ENCODE results near the gene OLA1. TPM values are rescaled to one million over a fixed set of nuclear protein-coding genes. Genes with fewer than 3 reads are reported as not detected.

Gene OLA1
- total RNA-seq, 1 donor from 2014 or later: 36.1 TPM

- DNase-seq (ENCODE audit: extremely low spot score in 2 of 2): no peak
- no peaks in the 10 kb centered on the region for H3K27me3 ChIP-seq
- TF ChIP-seq POLR2A (IDR thresholded peaks at IDR 0.05): no peak
- no peak for TF ChIP-seq CTCF (IDR thresholded peaks at IDR 0.05)
- no peak for TF ChIP-seq POLR2AphosphoS5 (IDR thresholded peaks at IDR 0.05; ENCODE audit: insufficient read depth in 1 of 2, low read depth in 1 of 2)
- intact Hi-C loops (cut with DNase I): no loop called here
- H3K4me3 ChIP-seq: no peak overlapping the region
- no peak overlapping the region for H3K27ac ChIP-seq
- H3K36me3 ChIP-seq: no peaks in the 10 kb centered on the region
- no peaks in the 10 kb centered on the region for H3K9me3 ChIP-seq
- peaks cover 23% of the 10 kb centered on the region for H3K4me1 ChIP-seq
Observed at GRCh38 chr2:174062934-174063333, 185.4 kb downstream of the OLA1 start.

- intact Hi-C loops (cut with DNase I): no loop called here
- DNase-seq (ENCODE audit: extremely low spot score in 2 of 2): no peak
- peaks cover 23% of the 10 kb centered on the region for H3K4me1 ChIP-seq
- H3K36me3 ChIP-seq: no peaks in the 10 kb centered on the region
- H3K9me3 ChIP-seq: no peaks in the 10 kb centered on the region
- no peaks in the 10 kb centered on the region for H3K27me3 ChIP-seq
- TF ChIP-seq CTCF (IDR thresholded peaks at IDR 0.05) (no peak), POLR2A (IDR thresholded peaks at IDR 0.05) (no peak), POLR2AphosphoS5 (IDR thresholded peaks at IDR 0.05; ENCODE audit: insufficient read depth in 1 of 2, low read depth in 1 of 2) (no peak)
- peak overlapping the region; percentile 73 for H3K27ac ChIP-seq
- H3K4me3 ChIP-seq: no peak overlapping the region
Observed at GRCh38 chr2:174059884-174060244, 188.5 kb downstream of the OLA1 start.

GRCh38 chr2:174059178-174059883, 189.0 kb downstream of the OLA1 start:
- Histone ChIP-seq H3K27ac (peak overlapping the region; percentile 73), H3K9me3 (no peaks in the 10 kb centered on the region), H3K27me3 (no peaks in the 10 kb centered on the region), H3K36me3 (no peaks in the 10 kb centered on the region), H3K4me3 (no peak overlapping the region), H3K4me1 (peaks cover 27% of the 10 kb centered on the region)
- intact Hi-C loops (cut with DNase I): no loop called here
- DNase-seq (ENCODE audit: extremely low spot score in 2 of 2): no peak
- peak in 1 of 2 donors; percentile 58 for TF ChIP-seq POLR2AphosphoS5 (IDR thresholded peaks at IDR 0.05; ENCODE audit: insufficient read depth in 1 of 2, low read depth in 1 of 2)
- TF ChIP-seq POLR2A (IDR thresholded peaks at IDR 0.05): no peak

- H3K9me3 ChIP-seq: no peaks in the 10 kb centered on the region
- intact Hi-C loops (cut with DNase I): no loop called here
- no peak overlapping the region for H3K4me3 ChIP-seq
- no peaks in the 10 kb centered on the region for H3K36me3 ChIP-seq
- H3K4me1 ChIP-seq: peaks cover 36% of the 10 kb centered on the region
- no peak for DNase-seq (ENCODE audit: extremely low spot score in 2 of 2)
- no peaks in the 10 kb centered on the region for H3K27me3 ChIP-seq
- no peak for TF ChIP-seq CTCF (IDR thresholded peaks at IDR 0.05)
- TF ChIP-seq POLR2AphosphoS5 (IDR thresholded peaks at IDR 0.05; ENCODE audit: insufficient read depth in 1 of 2, low read depth in 1 of 2): no peak
- no peak for TF ChIP-seq POLR2A (IDR thresholded peaks at IDR 0.05)
- H3K27ac ChIP-seq: peak overlapping the region; percentile 73
Observed at GRCh38 chr2:174058456-174058855, 189.9 kb downstream of the OLA1 start.

GRCh38 chr2:174058026-174058425, 190.3 kb downstream of the OLA1 start:
- intact Hi-C loops (cut with DNase I): no loop called here
- H3K27ac ChIP-seq: peak overlapping the region; percentile 73
- no peaks in the 10 kb centered on the region for H3K9me3 ChIP-seq
- H3K36me3 ChIP-seq: no peaks in the 10 kb centered on the region
- no peak overlapping the region for H3K4me3 ChIP-seq
- TF ChIP-seq CTCF (IDR thresholded peaks at IDR 0.05): no peak
- no peaks in the 10 kb centered on the region for H3K27me3 ChIP-seq
- H3K4me1 ChIP-seq: peaks cover 41% of the 10 kb centered on the region
- no peak for DNase-seq (ENCODE audit: extremely low spot score in 2 of 2)
